Stomach smooth muscle (tissue), 2 donors: ENCODE results near the gene SF3A2.
A peak's percentile ranks its signal among the peaks of the same experiment; 100 is the strongest.

Experiments used
- H3K27ac ChIP-seq: one replicate; pipeline ENCODE4 v1.7.0; 2013; ENCODE audit warnings: mild to moderate bottlenecking, low read length, inconsistent platforms
- H3K27me3 ChIP-seq, 2 donors: one replicate each; pipeline ENCODE4 v1.7.0; 2013; ENCODE audit warnings: low read length in 2 of 2; ENCODE audit not compliant: insufficient read depth in 2 of 2, control insufficient read depth in 1 of 2
- H3K36me3 ChIP-seq, 2 donors: one replicate each; pipeline ENCODE4 v1.7.0; 2013; ENCODE audit warnings: low read length in 2 of 2; ENCODE audit not compliant: control insufficient read depth in 2 of 2, insufficient read depth in 2 of 2
- H3K4me1 ChIP-seq: one replicate; pipeline ENCODE4 v1.7.0; 2013; ENCODE audit warnings: low read length; ENCODE audit not compliant: control insufficient read depth, insufficient read depth
- H3K4me3 ChIP-seq, 2 donors: one replicate each; pipeline ENCODE4 v1.7.0; 2013; ENCODE audit warnings: low read length in 2 of 2
- H3K9ac ChIP-seq, 2 donors: one replicate each; pipeline ENCODE4 v1.7.0; 2013; ENCODE audit warnings: low read length in 2 of 2, mild to moderate bottlenecking in 1 of 2
- H3K9me3 ChIP-seq, 2 donors: one replicate each; pipeline ENCODE4 v1.7.0; 2013; ENCODE audit warnings: low read length in 2 of 2; ENCODE audit not compliant: control insufficient read depth in 2 of 2
- donor health status: healthy.
- donor health status: Pancreatic carcinoma.

The SF3A2 gene

GRCh38 chr19:2288818-2289713 lies 52.4 kb downstream of the SF3A2 start:
- H3K27me3 ChIP-seq, result peaks cover 24 to 37% of the 10 kb centered on the region in 2 donors
- H3K27ac ChIP-seq, result no peak overlapping the region
- H3K9ac ChIP-seq, result no peak overlapping the region
- no peaks in the 10 kb centered on the region for H3K36me3 ChIP-seq
- no peak overlapping the region for H3K4me3 ChIP-seq
- no peaks in the 10 kb centered on the region for H3K9me3 ChIP-seq
- H3K4me1 ChIP-seq, result peaks cover 22% of the 10 kb centered on the region

DNA sequence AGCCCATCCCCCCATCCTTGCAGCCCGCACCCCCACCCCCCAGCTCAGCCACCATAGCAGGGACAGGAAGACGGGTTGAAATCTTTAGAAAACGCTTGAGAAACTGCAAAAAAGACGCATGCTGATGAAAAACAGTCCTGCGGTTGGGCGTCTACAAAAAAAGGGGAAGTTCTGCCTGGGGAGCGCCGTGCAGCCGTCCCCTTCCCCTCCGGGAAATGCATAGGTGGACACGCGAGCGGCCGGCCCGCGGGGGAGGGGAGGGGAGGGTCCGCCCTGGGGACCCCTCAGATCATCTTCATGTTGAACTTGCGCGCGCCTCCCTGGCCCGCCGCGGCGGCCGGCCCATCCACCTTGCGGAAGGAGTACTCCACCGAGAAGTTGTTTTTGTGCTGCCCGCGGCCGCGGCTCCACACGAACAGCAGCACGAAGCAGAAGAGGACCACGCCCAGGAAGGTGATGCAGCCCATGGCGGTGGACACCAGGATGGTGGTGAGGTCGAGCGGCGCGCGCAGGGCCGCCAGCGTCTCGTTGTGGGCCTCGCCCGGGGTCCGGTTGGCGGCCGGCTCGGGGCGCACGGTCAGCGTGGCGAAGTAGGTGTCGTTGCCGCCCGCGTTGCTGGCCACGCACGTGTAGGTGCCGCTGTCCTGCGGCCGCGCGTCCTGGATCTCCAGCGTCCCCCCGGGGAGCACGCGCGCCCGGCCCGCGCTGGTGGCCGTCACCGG lies 53.3 kb downstream of the SF3A2 start:
- Histone ChIP-seq H3K27ac (no peak overlapping the region), H3K9ac (no peak overlapping the region), H3K4me3 (peak overlapping the region; percentile 19 to 64), H3K36me3 (no peaks in the 10 kb centered on the region), H3K9me3 (no peaks in the 10 kb centered on the region), H3K4me1 (peaks cover 29% of the 10 kb centered on the region), H3K27me3 (peaks cover 24 to 37% of the 10 kb centered on the region in 2 donors)

DNA sequence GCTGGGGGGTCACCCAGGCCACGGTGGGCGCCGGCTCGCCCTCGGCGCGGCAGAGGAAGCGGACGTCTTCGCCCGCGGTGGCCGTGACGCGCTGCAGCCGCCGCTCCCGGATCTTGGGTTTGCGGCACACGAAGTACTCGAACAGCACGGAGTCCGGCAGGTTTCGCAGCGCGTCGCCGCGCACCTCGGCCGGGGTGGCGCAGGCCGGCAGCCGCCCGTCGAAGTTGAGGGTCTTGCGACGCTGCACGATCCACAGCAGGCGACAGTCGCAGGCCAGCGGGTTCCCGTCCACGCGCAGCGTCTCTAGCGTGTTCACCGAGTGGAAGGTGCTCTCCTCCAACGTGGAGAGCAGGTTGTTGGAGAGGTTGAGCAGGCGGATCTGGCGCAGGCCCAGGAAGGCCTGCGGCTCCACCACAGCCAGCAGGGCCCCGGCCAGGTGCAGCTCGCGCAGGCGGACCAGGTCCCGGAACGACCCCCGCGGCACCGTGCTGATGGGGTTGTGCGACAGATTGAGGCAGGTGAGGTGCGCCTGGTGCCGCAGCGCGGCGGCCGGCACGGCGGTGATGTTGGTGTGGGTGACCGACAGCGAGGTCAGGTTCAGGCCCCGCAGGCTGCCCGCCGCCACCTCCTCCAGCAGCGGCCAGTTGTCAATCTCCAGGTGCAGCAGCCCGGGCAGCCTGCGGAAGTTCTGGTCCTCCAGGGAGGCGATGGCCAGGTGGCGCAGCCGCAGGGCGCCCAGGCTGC lies 54.0 kb downstream of the SF3A2 start:
- Histone ChIP-seq H3K36me3 (no peaks in the 10 kb centered on the region), H3K4me1 (peaks cover 36% of the 10 kb centered on the region), H3K27ac (no peak overlapping the region), H3K9ac (no peak overlapping the region), H3K9me3 (no peaks in the 10 kb centered on the region), H3K27me3 (peaks cover 24 to 37% of the 10 kb centered on the region in 2 donors), H3K4me3 (peak overlapping the region; percentile 27 to 64)

DNA sequence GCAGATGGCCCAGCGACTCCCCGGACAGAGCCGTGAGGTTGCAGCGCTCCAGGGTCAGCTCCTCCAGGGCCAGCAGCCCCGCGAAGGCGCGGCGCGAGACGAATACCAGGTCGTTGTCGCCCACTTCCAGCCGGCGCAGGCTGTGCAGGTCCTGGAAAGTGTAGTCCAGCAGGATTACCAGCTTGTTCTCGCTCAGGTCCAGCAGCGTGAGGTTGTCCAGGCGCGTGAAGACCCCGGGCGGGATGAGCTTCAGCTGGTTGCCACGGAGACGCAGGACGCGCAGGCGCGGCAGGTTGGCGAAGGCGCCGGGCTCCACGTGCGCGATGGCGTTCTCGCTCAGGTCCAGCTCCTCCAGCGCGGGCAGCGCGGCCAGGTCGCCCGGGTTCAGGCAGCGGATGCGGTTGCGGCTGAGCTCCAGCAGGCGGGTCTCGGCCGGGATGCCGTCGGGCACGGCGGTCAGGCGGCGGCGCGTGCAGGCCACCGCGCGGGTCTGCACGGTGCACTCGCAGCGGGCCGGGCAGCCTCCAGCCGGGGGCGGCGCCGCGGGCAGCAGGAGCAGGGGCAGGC lies 54.6 kb downstream of the SF3A2 start:
- H3K27ac ChIP-seq, result no peak overlapping the region
- H3K4me1 ChIP-seq, result peaks cover 36% of the 10 kb centered on the region
- H3K4me3 ChIP-seq, result peak overlapping the region; percentile 27 to 64
- H3K27me3 ChIP-seq, result peaks cover 24 to 37% of the 10 kb centered on the region in 2 donors
- H3K36me3 ChIP-seq, result no peaks in the 10 kb centered on the region
- H3K9me3 ChIP-seq, result no peaks in the 10 kb centered on the region
- H3K9ac ChIP-seq, result no peak overlapping the region

DNA sequence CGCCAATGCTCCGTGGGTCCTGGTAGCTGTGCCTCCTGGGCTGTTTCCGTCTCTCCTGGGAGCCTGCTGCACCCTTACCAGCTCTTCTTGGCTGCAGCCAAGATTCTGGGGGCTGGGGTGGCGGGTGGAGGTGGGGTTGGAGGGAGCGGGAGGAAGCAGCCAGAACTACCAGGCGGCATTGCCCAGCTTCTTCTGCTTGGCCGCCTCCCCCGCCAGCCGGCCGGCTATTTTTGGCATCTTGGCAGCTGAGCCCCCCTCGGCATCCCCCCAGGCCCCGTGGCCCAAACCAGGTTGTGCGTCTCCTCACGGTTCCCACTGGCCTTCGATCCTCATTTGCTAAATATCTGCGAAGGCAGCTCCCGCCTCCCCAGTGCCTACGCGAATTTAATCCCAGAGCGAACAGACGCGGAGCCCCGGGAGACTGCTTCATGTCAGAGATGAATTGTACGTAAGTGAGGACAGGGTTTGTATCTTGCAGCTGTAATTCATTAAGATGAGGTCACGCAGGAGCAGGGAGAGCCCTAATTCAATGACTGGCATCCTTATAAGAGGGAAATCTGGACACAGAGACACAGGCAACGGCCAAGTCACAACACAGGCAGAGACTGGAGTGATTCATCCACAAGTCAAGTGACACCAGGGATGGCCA lies 58.2 kb downstream of the SF3A2 start:
- H3K9me3 ChIP-seq, result no peaks in the 10 kb centered on the region
- H3K9ac ChIP-seq, result no peak overlapping the region
- H3K4me3 ChIP-seq, result peak overlapping the region; percentile 55 to 61
- no peaks in the 10 kb centered on the region for H3K36me3 ChIP-seq
- peaks cover 14 to 22% of the 10 kb centered on the region in 2 donors for H3K27me3 ChIP-seq
- peak overlapping the region; percentile 58 for H3K27ac ChIP-seq
- peaks cover 31% of the 10 kb centered on the region for H3K4me1 ChIP-seq

- H3K36me3 ChIP-seq, result no peaks in the 10 kb centered on the region
- no peak overlapping the region for H3K4me3 ChIP-seq
- H3K4me1 ChIP-seq, result peaks cover 18% of the 10 kb centered on the region
- no peak overlapping the region for H3K9ac ChIP-seq
- no peak overlapping the region for H3K27ac ChIP-seq
- peaks cover 8% of the 10 kb centered on the region in 2 donors for H3K27me3 ChIP-seq
- no peaks in the 10 kb centered on the region for H3K9me3 ChIP-seq
Measured at GRCh38 chr19:2296141-2296540, 59.5 kb downstream of the SF3A2 start.
